ENCODE data around the gene MUC2.

Gene MUC2

GRCh38 chr11:1036303-1036923 is 38.3 kb upstream of the MUC2 start, which contains the start of gene MUC6:
TSS of gene MUC6 (minus strand) at chr11:1036718. CDS start at chr11:1036655, 63 bp downstream.
- in situ Hi-C loops (cut with MboI; ENCODE audit: low sequenced_read_pairs) = no loop called here

- in situ Hi-C loops (cut with MboI; ENCODE audit: low sequenced_read_pairs) = no loop called here
Observed at GRCh38 chr11:1036931-1037330, 37.7 kb upstream of the MUC2 start.

GRCh38 chr11:1037506-1038055 is 37.1 kb upstream of the MUC2 start:
- in situ Hi-C loops (cut with MboI; ENCODE audit: low sequenced_read_pairs) = no loop called here

DNA sequence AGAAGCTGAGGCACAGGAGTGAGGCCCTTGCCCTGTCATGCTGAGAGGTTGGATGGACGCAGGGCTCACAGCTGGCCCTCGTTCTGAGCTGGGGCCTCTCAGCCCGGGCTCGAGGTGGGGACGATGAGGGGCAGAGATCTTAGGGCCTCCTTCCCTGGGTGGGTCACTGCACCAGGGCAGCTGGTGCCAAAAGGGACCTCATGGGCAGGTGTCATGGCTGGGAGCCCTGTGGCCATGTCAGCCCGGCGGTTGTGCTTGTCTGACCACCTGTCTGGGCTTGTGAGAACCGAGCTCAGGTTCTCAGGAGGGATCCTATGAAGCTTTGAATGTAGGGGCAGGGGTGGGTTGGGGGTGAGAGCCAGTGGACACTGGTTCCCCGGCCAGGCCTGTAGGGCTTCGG is 36.3 kb upstream of the MUC2 start:
- in situ Hi-C loops (cut with MboI; ENCODE audit: low sequenced_read_pairs) = no loop called here

GRCh38 chr11:1038921-1039320 is 35.8 kb upstream of the MUC2 start:
- in situ Hi-C loops (cut with MboI; ENCODE audit: low sequenced_read_pairs) = no loop called here

DNA sequence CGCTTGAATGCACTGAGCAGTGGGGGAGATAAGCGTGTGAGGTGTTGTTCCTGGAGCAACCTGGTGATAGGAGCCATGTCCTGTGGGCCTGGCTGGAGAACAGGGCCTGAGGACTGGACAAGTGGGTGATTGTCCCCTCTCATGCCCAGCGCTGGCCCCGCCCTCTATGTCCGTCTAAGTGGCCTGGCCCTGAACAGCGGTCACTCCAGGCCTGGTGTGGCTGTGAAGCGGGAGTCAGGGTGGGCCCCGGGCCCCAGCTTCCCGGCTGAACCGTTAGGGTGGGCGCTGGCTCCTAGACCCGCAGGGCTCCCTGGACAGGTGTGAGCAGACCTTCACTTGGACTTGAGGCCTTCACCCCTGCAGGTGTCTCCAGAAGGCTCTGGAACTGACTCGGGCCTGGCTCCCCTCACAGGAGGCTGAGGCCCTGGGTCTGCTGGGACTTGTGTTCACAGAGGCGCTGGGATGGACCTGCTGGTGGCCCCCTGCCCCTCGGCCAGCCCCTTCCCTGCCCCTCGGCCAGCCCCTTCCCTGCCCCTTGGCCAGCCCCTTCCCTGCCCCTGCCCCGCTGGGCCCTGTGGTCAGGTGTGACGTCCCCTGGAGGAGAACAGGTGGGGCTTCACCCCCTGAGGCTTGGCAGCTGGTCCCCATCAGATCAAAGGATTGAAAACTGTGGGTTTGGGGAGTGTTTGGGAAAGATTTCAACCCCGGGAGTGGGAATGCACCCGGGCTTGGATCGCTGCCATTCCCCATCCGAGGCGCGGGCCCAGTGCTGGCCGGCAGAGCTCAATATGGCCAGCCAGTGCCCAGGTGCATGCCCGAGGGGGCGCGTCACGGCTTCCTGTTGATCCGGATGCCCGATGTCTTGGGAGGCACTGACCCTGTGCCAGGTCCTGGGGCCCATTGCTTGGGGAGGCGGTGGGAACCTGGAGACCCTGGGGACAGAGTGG is 34.9 kb upstream of the MUC2 start:
- in situ Hi-C loops (cut with MboI; ENCODE audit: low sequenced_read_pairs) = no loop called here

- in situ Hi-C loops (cut with MboI; ENCODE audit: low sequenced_read_pairs) = no loop called here
Observed at GRCh38 chr11:1040428-1041148, 34.1 kb upstream of the MUC2 start.

DNA sequence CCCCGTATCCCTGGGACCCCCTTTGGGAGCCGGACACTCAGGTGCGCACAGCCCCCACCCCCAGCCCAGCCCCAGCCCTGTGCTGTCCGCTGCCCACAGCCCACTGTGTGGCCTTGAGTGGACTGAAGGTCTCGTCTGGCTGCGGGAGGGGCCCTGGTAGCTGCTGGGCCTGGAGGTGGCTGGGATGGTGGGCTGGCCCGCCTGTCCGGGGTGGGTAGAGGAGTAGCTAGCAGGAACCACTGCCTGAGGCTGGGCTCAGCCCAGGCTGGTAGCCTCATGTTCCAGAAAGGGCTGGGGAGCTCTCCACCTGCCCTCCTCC is 33.6 kb upstream of the MUC2 start:
- in situ Hi-C loops (cut with MboI; ENCODE audit: low sequenced_read_pairs) = no loop called here

- in situ Hi-C loops (cut with MboI; ENCODE audit: low sequenced_read_pairs) = no loop called here
Observed at GRCh38 chr11:1041471-1041870, 33.2 kb upstream of the MUC2 start.

DNA sequence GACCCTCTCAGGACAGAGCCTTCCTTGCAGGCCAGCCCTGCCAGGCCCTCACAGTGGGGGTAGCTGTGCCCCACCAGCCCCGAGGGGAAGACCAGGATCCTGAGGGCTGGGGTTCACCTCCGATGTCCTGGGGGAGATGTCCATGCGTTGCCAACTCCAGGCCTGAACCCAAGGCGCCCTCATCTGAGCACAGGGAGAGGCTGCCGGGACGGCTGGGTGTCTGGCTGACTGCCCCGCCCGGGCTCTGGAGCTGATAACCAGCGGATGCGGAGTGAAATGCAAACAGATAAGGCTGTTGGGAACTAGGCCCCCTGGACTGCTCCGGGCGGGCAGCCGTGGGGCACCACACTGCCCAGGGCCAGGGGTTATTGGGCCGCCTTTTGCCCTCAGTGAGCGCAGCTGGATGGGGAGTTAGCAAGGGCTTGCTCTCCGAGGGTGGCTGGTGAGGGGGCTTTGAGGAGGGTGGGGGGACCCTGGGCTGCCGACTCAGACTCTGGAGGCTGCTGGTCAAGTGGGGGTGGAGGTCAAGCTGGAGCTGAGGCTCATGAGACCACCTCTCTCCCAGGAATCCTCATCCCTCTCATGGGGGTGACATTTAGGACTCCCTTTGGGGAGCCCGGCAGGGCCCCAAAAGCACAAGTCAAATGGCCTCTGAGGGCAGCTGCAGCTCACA is 32.6 kb upstream of the MUC2 start:
- in situ Hi-C loops (cut with MboI; ENCODE audit: low sequenced_read_pairs) = no loop called here

- in situ Hi-C loops (cut with MboI; ENCODE audit: low sequenced_read_pairs) = no loop called here
Observed at GRCh38 chr11:1042626-1043562, 31.8 kb upstream of the MUC2 start.

DNA sequence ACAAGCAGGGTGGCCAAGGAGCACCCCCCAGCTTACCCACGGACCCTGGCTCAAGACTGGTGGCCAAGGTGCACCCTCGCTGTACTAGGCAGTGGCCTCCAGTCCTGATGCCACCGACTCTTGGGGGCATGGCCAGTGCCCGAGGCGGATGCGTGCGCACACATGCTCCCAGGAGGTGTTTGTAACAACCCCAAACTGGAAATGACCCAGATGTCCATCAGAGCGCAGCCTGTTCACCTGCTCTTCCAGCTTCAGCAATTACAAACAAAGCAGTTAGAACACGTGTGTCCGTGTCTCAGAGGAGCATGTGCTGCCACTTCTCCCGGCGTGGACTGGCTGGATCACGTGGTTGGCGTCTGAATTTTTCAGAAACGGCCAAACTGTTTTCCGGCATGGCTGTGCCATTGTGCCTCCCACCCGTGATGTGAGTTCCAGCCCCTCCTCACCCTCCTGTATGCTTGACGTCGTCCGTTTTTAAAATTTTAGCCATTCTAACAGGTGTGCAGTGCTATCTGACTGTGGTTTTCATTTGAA is 31.0 kb upstream of the MUC2 start:
- in situ Hi-C loops (cut with MboI; ENCODE audit: low sequenced_read_pairs) = no loop called here

GRCh38 chr11:1044160-1044559 is 30.5 kb upstream of the MUC2 start:
- in situ Hi-C loops (cut with MboI; ENCODE audit: low sequenced_read_pairs) = no loop called here

- in situ Hi-C loops (cut with MboI; ENCODE audit: low sequenced_read_pairs) = no loop called here
Observed at GRCh38 chr11:1047595-1048156, 27.0 kb upstream of the MUC2 start.

GRCh38 chr11:1048375-1049070 is 26.2 kb upstream of the MUC2 start:
- in situ Hi-C loops (cut with MboI; ENCODE audit: low sequenced_read_pairs) = no loop called here

DNA sequence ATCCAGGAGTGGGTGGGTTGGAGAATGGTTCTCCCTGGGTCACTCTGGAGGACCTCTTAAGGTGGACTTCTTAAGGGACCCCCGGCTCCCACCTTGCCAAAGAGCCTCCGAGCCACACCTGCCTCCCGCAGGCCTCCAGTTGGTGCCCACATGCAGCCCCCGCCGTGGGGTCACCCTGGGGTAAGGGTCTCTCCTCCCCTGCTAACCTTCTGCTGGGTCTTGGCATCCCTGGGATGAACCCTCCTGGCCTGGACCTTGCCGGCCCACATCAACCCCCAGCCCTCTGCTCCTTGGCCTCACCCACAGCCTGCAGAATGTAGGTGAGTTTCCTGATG is 25.6 kb upstream of the MUC2 start:
- in situ Hi-C loops (cut with MboI; ENCODE audit: low sequenced_read_pairs) = no loop called here

GRCh38 chr11:1049431-1049891 is 25.2 kb upstream of the MUC2 start:
- in situ Hi-C loops (cut with MboI; ENCODE audit: low sequenced_read_pairs) = no loop called here

- in situ Hi-C loops (cut with MboI; ENCODE audit: low sequenced_read_pairs) = no loop called here
Observed at GRCh38 chr11:1049911-1050580, 24.6 kb upstream of the MUC2 start.

All from hTERT RPE-1 (cell line).